ENCODE data around the gene VSTM2L.

- TF ChIP-seq ZNF70 (CRISPR knock-in tag; IDR thresholded peaks at IDR 0.05) (no peak), CSDC2 (CRISPR knock-in tag; IDR thresholded peaks at IDR 0.05) (no peak)
Observed at GRCh38 chr20:37987602-37988290, 84.8 kb downstream of the VSTM2L start.
